Measurements from ENCODE around the gene GARNL3. TPM values are rescaled to one million over a fixed set of nuclear protein-coding genes. Genes with fewer than 3 reads are reported as not detected.

GARNL3 gene
- total RNA-seq, 1 experiment from 2014 or later: 11.8 TPM

GRCh38 chr9:127389381-127390247 lies 125.0 kb downstream of the GARNL3 start:
- H3K36me3 ChIP-seq (ENCODE audit: control insufficient read depth, insufficient read depth, low read length): no peaks in the 10 kb centered on the region
- peak overlapping the region; percentile 61 for H3K4me3 Mint-ChIP-seq (ENCODE audit: unreplicated experiment)
- no peaks in the 10 kb centered on the region for H3K27me3 Mint-ChIP-seq (ENCODE audit: insufficient read depth, unreplicated experiment)
- H3K27ac Mint-ChIP-seq (ENCODE audit: unreplicated experiment): peak overlapping the region; percentile 97
- ChIA-PET CTCF (no interaction called here), POLR2A (interaction anchor here (0.6 kb wide), 1 partner anchor 29 kb away, joined by 4 read pairs; no protein-coding TSS in a partner anchor)
- no peaks in the 10 kb centered on the region for H3K27me3 ChIP-seq (replicated peaks; ENCODE audit: control insufficient read depth, insufficient read depth, low read length)
- intact Hi-C loops (cut with micrococcal nuclease; ENCODE audit: unreplicated experiment): loop anchor here (2.0 to 10.0 kb wide), 2 partner anchors 35 to 105 kb away; partner anchors contain the start of gene ZNF79
- BruUV-seq (replicated peaks): no TSS peak
- peaks cover 75% of the 10 kb centered on the region for H3K4me1 ChIP-seq
- no peak overlapping the region for H3K4me3 ChIP-seq (ENCODE audit: low read depth, low read length)
- TF ChIP-seq, protein P1, sequence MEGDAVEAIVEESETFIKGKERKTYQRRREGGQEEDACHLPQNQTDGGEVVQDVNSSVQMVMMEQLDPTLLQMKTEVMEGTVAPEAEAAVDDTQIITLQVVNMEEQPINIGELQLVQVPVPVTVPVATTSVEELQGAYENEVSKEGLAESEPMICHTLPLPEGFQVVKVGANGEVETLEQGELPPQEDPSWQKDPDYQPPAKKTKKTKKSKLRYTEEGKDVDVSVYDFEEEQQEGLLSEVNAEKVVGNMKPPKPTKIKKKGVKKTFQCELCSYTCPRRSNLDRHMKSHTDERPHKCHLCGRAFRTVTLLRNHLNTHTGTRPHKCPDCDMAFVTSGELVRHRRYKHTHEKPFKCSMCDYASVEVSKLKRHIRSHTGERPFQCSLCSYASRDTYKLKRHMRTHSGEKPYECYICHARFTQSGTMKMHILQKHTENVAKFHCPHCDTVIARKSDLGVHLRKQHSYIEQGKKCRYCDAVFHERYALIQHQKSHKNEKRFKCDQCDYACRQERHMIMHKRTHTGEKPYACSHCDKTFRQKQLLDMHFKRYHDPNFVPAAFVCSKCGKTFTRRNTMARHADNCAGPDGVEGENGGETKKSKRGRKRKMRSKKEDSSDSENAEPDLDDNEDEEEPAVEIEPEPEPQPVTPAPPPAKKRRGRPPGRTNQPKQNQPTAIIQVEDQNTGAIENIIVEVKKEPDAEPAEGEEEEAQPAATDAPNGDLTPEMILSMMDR (IDR thresholded peaks at IDR 0.05; ENCODE audit: insufficient read depth in 1 of 2, low read depth in 1 of 2, low read length in 1 of 2, severe bottlenecking in 1 of 2, unreplicated experiment in 1 of 2): no peak
- peaks cover 65% of the 10 kb centered on the region for H3K4me1 Mint-ChIP-seq (ENCODE audit: low read depth, unreplicated experiment)
- no peaks in the 10 kb centered on the region for H3K9me3 Mint-ChIP-seq (ENCODE audit: unreplicated experiment)
- H3K9me3 ChIP-seq: no peaks in the 10 kb centered on the region
- DNase-seq: peak in 1 of 2 experiments; percentile 33
- H3K36me3 Mint-ChIP-seq (ENCODE audit: insufficient read depth, unreplicated experiment): peaks cover 23% of the 10 kb centered on the region

DNA sequence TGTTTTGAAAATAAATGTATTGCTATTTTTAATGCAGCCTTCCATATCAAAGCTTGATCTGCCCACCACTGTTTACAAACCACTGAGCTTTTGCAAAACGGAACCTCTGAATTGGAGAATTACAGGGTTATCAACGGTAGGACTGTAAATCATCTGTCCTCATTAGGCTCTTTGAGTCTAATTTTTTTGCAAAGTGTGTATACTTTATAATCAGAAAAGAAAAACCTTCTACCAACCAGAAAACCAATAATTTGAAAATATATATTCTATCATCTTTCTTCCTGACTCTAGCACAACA lies 125.6 kb downstream of the GARNL3 start:
- Histone ChIP-seq H3K4me1 (peaks cover 81% of the 10 kb centered on the region), H3K36me3 (ENCODE audit: control insufficient read depth, insufficient read depth, low read length) (no peaks in the 10 kb centered on the region), H3K9me3 (no peaks in the 10 kb centered on the region), H3K4me3 (ENCODE audit: low read depth, low read length) (no peak overlapping the region), H3K27me3 (replicated peaks; ENCODE audit: control insufficient read depth, insufficient read depth, low read length) (no peaks in the 10 kb centered on the region)
- TF ChIP-seq, protein P1 (IDR thresholded peaks at IDR 0.05; ENCODE audit: insufficient read depth in 1 of 2, low read depth in 1 of 2, low read length in 1 of 2, severe bottlenecking in 1 of 2, unreplicated experiment in 1 of 2): no peak
- CTCF ChIA-PET: interaction anchor here (0.9 kb wide), 1 partner anchor 29 kb away, joined by 3 read pairs; no protein-coding TSS in a partner anchor
- TSS peak; percentile 37 for BruUV-seq (replicated peaks)
- no peak for DNase-seq
- Mint-ChIP-seq H3K9me3 (ENCODE audit: unreplicated experiment) (no peaks in the 10 kb centered on the region), H3K4me1 (ENCODE audit: low read depth, unreplicated experiment) (peaks cover 62% of the 10 kb centered on the region), H3K36me3 (ENCODE audit: insufficient read depth, unreplicated experiment) (peaks cover 23% of the 10 kb centered on the region), H3K27ac (ENCODE audit: unreplicated experiment) (peak overlapping the region; percentile 97), H3K27me3 (ENCODE audit: insufficient read depth, unreplicated experiment) (no peaks in the 10 kb centered on the region), H3K4me3 (ENCODE audit: unreplicated experiment) (peak overlapping the region; percentile 51)
- intact Hi-C loops (cut with micrococcal nuclease; ENCODE audit: unreplicated experiment): loop anchor here (10.0 kb wide), 1 partner anchor 105 kb away; no protein-coding TSS in a partner anchor
- POLR2A ChIA-PET: no interaction called here

DNA sequence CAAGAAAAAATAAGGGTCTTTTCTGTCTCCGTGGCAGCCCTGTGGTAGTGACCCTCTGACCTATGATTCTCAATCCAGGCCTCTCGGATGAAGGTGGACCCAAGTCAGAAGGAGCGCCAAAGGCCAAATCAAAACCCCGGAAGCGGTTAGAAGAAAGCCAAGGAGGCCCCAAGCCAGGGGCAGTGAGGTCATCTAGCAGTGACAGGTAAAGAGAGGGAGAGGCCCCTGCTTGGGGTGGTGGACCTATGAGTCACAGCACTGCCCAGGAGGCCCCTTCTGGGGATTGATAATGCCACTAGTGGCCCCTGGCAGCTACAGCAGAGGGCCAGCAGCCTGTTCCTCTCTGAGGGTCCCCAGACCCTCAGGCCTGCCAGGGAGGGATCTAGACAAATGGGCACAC lies 126.0 kb downstream of the GARNL3 start:
- Mint-ChIP-seq H3K27me3 (ENCODE audit: insufficient read depth, unreplicated experiment) (no peaks in the 10 kb centered on the region), H3K4me3 (ENCODE audit: unreplicated experiment) (peak overlapping the region; percentile 51), H3K9me3 (ENCODE audit: unreplicated experiment) (no peaks in the 10 kb centered on the region), H3K4me1 (ENCODE audit: low read depth, unreplicated experiment) (peaks cover 59% of the 10 kb centered on the region), H3K27ac (ENCODE audit: unreplicated experiment) (peak overlapping the region; percentile 97), H3K36me3 (ENCODE audit: insufficient read depth, unreplicated experiment) (peaks cover 23% of the 10 kb centered on the region)
- CTCF ChIA-PET: interaction anchor here (0.9 kb wide), 1 partner anchor 30 kb away, joined by 3 read pairs; no protein-coding TSS in a partner anchor
- Histone ChIP-seq H3K9me3 (no peaks in the 10 kb centered on the region), H3K4me1 (peaks cover 84% of the 10 kb centered on the region), H3K27me3 (replicated peaks; ENCODE audit: control insufficient read depth, insufficient read depth, low read length) (no peaks in the 10 kb centered on the region), H3K4me3 (ENCODE audit: low read depth, low read length) (no peak overlapping the region), H3K36me3 (ENCODE audit: control insufficient read depth, insufficient read depth, low read length) (no peaks in the 10 kb centered on the region)
- BruUV-seq (replicated peaks): no TSS peak
- peak; percentile 92 to 97 for DNase-seq
- POLR2A ChIA-PET: no interaction called here
- TF ChIP-seq, protein P1 (IDR thresholded peaks at IDR 0.05; ENCODE audit: insufficient read depth in 1 of 2, low read depth in 1 of 2, low read length in 1 of 2, severe bottlenecking in 1 of 2, unreplicated experiment in 1 of 2): no peak
- intact Hi-C loops (cut with micrococcal nuclease; ENCODE audit: unreplicated experiment): loop anchor here (10.0 kb wide), 1 partner anchor 106 kb away; no protein-coding TSS in a partner anchor
